ENCODE results near the gene KLHL26. TPM values are rescaled to one million over a fixed set of nuclear protein-coding genes. Genes with fewer than 3 reads are reported as not detected.

KLHL26 gene
- total and polyA plus RNA-seq, 4 donors: 2.3 to 5.9 (median 2.4) TPM

GRCh38 chr19:18610556-18611326 lies 26.1 kb upstream of the KLHL26 start:
- H3K27ac ChIP-seq (ENCODE audit: low read depth in 1 of 2, low read length in 2 of 2): no peak overlapping the region
- H3K9ac ChIP-seq (ENCODE audit: low read depth in 1 of 2, low read length in 2 of 2): no peak overlapping the region
- peaks cover 0 to 19% (median 7%) of the 10 kb centered on the region in 4 donors for H3K4me1 ChIP-seq (ENCODE audit: control insufficient read depth in 4 of 4, insufficient read depth in 4 of 4, low read length in 3 of 4)
- H3K27me3 ChIP-seq (ENCODE audit: control insufficient read depth in 4 of 4, insufficient read depth in 4 of 4, low read length in 3 of 4): peaks cover 1 to 18% (median 14%) of the 10 kb centered on the region in 4 donors
- DNase-seq (ENCODE audit: low spot score): no peak
- H3K36me3 ChIP-seq (ENCODE audit: control insufficient read depth in 4 of 4, insufficient read depth in 3 of 4, low read depth in 1 of 4, low read length in 3 of 4): no peaks in the 10 kb centered on the region
- TF ChIP-seq JUND (IDR thresholded peaks at IDR 0.05): no peak
- no peak for TF ChIP-seq TAF1 (conservative IDR thresholded peaks at IDR 0.05)
- no peak for TF ChIP-seq CTCF (IDR thresholded peaks at IDR 0.05; ENCODE audit: low read depth, low read length, missing input control)
- no peak for TF ChIP-seq RXRA (IDR thresholded peaks at IDR 0.05)
- TF ChIP-seq HNF4A (conservative IDR thresholded peaks at IDR 0.05): no peak
- TF ChIP-seq ATF3 (IDR thresholded peaks at IDR 0.05): no peak
- TF ChIP-seq ZBTB33 (IDR thresholded peaks at IDR 0.05): no peak
- TF ChIP-seq NR2F2 (IDR thresholded peaks at IDR 0.05): no peak
- no peak for TF ChIP-seq EGR1 (IDR thresholded peaks at IDR 0.05; ENCODE audit: low read depth in 2 of 2)
- no peak for TF ChIP-seq FOXA2 (IDR thresholded peaks at IDR 0.05)
- TF ChIP-seq RAD21 (IDR thresholded peaks at IDR 0.05): no peak
- no peak for TF ChIP-seq FOXA1 (IDR thresholded peaks at IDR 0.05)
- TF ChIP-seq GABPA (IDR thresholded peaks at IDR 0.05 in 1 of 2, conservative IDR thresholded peaks at IDR 0.05 in 1 of 2): no peak
- no peak for TF ChIP-seq MAX (IDR thresholded peaks at IDR 0.05)
- no peak for TF ChIP-seq SP1 (IDR thresholded peaks at IDR 0.05)
- TF ChIP-seq YY1 (IDR thresholded peaks at IDR 0.05): no peak
- WGBS: 5% methylated on average over 45 of the region's 45 CpGs
- no peak overlapping the region for H3K4me3 ChIP-seq (ENCODE audit: low read depth in 1 of 3, low read length in 3 of 3)
- H3K9me3 ChIP-seq (ENCODE audit: control insufficient read depth in 4 of 4, low read length in 3 of 4): no peaks in the 10 kb centered on the region

- 3% methylated on average over 62 of the region's 62 CpGs for WGBS
- no peaks in the 10 kb centered on the region for H3K36me3 ChIP-seq (ENCODE audit: control insufficient read depth in 4 of 4, insufficient read depth in 3 of 4, low read depth in 1 of 4, low read length in 3 of 4)
- no peak for DNase-seq (ENCODE audit: low spot score)
- TF ChIP-seq FOXA1 (IDR thresholded peaks at IDR 0.05): no peak
- TF ChIP-seq GABPA (IDR thresholded peaks at IDR 0.05 in 1 of 2, conservative IDR thresholded peaks at IDR 0.05 in 1 of 2): no peak
- no peak for TF ChIP-seq MAX (IDR thresholded peaks at IDR 0.05)
- no peak for TF ChIP-seq TAF1 (conservative IDR thresholded peaks at IDR 0.05)
- no peak for TF ChIP-seq JUND (IDR thresholded peaks at IDR 0.05)
- TF ChIP-seq EGR1 (IDR thresholded peaks at IDR 0.05; ENCODE audit: low read depth in 2 of 2): no peak
- no peak overlapping the region for H3K9ac ChIP-seq (ENCODE audit: low read depth in 1 of 2, low read length in 2 of 2)
- no peak overlapping the region for H3K4me3 ChIP-seq (ENCODE audit: low read depth in 1 of 3, low read length in 3 of 3)
- H3K9me3 ChIP-seq (ENCODE audit: control insufficient read depth in 4 of 4, low read length in 3 of 4): no peaks in the 10 kb centered on the region
- H3K27ac ChIP-seq (ENCODE audit: low read depth in 1 of 2, low read length in 2 of 2): no peak overlapping the region
- H3K27me3 ChIP-seq (ENCODE audit: control insufficient read depth in 4 of 4, insufficient read depth in 4 of 4, low read length in 3 of 4): peaks cover 0 to 18% (median 14%) of the 10 kb centered on the region in 4 donors
- H3K4me1 ChIP-seq (ENCODE audit: control insufficient read depth in 4 of 4, insufficient read depth in 4 of 4, low read length in 3 of 4): peaks cover 0 to 19% (median 7%) of the 10 kb centered on the region in 4 donors
Measured at GRCh38 chr19:18611327-18612050, 25.3 kb upstream of the KLHL26 start.

All from liver (tissue), 9 donors.